ENCODE results near the gene PIRT.
A peak's percentile ranks its signal among the peaks of the same experiment; 100 is the strongest.

Gene PIRT

DNA sequence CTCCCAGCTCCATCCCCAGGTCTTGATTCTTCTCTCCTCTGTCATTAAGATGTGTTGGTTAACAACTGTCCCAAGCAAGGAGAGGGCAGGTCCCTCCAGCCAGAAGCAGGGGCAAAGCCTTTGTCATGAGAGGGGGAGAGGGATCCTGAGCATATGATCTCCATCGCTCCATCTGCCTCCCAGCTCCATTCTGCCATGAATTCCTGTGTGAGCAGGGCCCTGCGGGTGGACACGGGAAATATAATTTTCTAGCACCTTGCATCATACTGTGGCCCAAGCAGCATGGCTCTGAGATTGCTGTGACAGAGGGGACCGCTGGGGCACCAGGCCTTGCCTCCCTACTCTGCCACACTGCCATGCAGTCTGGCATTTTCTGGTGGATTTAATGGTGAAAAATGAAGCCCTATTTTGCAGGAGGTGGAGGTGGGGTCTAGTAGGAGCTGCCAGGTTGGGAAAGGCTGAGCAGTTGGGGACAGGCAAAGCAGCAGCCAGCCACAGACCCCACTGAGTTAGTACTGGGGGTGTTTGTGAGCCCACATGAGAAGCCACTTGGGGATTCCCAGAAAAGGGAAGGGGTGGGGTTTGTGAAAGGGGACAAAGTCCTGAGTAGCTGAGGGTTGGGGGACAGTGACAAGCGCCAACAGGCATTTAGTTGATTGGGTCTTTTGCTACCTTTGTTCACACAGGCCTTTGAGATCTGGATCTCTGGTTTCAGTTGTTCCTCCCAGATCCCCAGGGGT, 50.4 kb downstream of the PIRT start:
- DNase-seq, result no peak

DNA sequence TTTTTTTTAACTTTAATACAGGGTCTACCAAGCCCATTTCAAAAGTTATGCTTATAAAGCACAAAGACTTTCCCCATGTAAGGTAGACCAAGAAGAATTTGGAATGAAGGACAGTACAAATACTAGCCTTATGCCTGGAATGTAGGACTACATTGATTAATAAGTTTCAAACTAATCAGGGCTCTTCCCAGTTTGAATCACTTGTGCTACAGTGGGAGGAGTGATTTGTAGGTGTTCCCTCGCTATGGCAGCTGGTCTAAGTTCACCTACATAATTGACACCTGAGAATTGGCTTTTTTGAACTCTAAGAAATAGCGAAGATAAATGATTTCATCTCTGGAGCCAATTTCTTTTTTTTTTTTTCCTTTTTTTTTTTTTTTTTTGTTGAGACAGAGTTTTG, 52.6 kb downstream of the PIRT start:
- no peak for DNase-seq

DNA sequence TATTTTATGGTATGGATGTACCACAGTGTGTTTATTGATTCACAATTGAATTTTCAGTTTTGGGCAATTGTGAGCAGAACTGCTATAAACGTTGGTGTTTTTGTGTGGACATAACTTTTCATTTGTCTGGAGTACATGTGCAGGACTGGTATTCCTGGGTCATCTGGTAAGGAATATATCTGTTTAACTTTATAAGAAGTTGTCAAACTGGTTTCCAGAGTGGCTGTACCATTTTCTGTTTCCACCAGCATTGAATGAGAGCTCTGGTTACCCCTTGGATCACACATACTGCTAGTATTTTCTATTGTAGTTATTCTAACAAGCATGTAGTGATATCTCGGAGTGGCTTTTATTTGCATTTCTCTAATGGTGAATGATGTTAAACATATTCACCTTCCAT, 58.3 kb downstream of the PIRT start:
- DNase-seq, result no peak

DNA sequence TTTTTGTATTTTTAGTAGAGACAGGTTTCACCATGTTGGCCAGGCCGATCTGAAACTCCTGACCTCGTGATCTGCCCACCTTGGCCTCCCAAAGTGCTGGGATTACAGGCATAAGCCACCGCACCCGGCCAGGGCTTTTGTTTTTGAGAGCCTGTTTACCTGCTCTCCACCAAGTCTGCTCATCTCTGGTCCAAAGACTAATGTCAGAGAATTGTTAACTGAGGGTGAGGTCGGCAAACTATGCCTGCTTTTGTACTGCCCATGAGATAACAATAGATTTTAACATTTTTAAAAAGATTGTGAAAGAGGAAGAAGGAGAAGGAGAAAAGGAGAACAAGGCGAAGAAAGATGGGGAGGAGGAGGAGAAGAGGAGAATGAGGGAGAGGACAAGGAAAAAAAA, 60.0 kb downstream of the PIRT start:
- DNase-seq, result no peak

DNA sequence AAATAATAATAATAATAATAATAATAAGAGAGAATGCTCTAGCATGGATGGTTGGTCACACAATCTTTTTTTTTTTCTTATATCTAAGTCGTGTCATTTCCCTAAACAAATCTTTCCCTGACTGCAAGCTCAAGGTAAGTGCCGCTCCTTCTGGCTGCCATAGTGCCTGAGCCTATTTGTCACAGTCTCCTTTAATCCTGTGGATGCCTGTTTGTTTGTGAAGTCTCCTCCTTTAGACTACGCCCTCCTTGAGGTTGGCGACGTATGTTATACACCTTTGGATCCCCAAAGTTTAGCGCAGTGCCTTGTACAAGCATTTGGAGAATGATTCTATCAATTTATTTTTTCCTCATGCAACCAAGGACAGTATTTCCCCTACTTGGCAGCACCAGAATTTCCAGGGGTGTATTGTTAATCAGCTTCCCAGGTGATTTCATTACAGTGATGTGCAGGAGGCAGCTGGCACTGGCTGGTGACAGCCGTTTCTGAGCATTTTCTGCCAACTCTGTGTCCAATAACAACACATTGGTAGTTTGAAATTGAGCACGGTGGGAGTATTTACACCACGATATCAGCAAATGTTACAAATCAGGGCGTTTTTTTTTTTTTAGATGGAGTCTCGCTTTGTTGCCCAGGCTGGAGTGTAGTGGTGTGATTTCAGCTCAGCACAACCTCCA, 60.6 kb downstream of the PIRT start:
- DNase-seq, result no peak

DNA sequence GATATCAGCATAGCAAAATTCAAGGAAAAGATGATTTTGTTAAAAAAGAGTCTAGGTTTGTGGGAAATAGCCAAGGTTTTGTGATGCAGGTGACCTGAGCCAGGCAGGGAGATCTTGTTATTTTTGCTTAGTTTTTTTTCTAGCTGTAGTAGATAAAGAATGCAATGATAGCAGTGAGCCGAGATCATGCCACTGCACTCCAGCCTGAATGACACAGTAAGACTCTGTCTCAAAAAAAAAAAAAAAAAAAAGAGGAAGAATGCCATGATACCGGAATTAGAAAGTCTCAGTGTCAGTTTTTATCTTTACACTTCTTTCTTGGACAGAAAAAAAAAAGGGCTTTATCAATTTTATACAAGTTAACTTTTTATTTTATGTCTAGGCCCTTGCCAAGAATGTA, 61.5 kb downstream of the PIRT start:
- peak; percentile 12 to 58 (median 47) for DNase-seq

DNA sequence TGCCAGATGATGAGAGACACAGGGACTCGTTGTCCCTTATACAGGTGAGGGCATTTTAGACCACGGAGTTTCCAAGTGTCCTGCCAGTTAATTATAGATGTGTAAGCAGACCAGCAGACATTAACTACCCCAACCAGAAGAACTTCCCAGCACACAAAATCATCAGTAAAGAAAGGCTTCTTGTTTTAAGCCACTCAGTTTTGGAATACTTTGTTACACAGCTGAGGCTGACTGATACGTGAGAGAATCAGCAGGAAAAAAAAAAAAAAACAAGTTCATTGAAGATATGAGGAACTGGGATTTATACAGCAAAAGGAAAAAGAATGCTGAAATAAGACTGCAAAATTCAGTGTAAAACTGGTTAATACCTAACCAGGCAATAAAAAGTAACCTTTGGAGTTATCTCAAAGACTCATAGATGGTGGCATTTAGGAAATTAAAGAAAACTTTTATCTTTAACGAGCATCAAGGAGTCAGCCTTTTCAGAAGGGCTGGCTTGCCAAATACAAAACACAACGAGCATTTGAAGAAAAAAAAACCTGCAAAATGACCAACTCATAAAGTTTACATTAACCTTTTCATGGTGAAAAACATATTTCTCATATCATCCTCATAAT, 62.0 kb downstream of the PIRT start:
- no peak for DNase-seq

DNA sequence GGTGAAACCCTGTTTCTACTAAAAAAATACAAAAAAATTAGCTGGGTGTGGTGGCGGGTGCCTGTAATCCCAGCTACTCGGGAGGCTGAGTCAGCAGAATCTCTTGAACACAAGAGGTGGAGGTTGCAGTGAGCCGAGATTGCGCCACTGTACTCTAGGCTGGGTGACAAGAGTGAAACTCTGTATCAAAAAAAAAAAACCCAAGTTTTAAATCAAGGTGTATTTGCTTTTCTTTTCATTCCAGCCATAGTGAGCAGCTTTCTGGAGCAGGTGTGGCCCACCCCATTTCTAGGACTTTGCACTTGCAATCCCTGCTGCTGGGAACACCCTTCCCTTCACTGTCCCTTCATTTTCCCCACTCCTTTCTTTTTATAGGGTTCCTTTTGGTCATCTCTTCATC, 62.8 kb downstream of the PIRT start:
- no peak for DNase-seq

DNA sequence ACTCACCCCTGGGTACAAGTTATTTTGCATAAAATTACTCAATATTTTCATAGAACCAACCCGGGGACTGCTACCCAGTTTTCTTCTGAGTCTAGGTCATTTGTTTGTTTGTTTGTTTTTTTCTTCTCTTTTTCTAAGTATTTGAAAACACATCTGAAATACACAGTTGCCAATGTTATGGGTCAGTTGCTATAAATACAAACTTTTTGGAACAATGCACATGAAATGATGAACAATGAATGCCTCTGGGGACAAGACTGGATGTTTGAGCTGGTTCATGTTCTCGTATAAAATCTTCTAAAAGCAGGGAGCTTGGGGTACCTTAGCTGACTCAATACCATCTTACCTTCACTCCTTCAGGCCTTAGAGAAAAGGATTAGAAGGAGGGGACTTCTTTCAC, 64.5 kb downstream of the PIRT start:
- DNase-seq, result no peak

Measured in suppressor macrophage (primary cell).